A673 (cell line): Measurements from ENCODE around the gene ERICH6B.

Experiments
- CTCF ChIP-seq: fragments of 300-800, 200-600 bp; sonication (generic); conservative IDR thresholded peaks from 2 replicates; pipeline ENCODE4 v1.5.1; 2017; ENCODE audit warnings: low read depth, mild to moderate bottlenecking, antibody characterized with exemption, low read length, moderate library complexity, mixed read lengths
- EZH2 ChIP-seq: fragments of 200-600 bp; sonication (generic); IDR thresholded peaks from 2 replicates; pipeline ENCODE4 v1.6.1; 2017; ENCODE audit warnings: borderline replicate concordance, low read depth, mild to moderate bottlenecking, mixed read lengths, antibody characterized with exemption, low read length; ENCODE audit not compliant: poor library complexity, severe bottlenecking

GRCh38 chr13:45654633-45655349, 39.3 kb upstream of the ERICH6B start:
- TF ChIP-seq CTCF (no peak), EZH2 (no peak)
